ENCODE measurements around the gene MTHFD1.
A peak's percentile ranks its signal among the peaks of the same experiment; 100 is the strongest.

MTHFD1 gene

GRCh38 chr14:64463195-64463594 lies 75.0 kb downstream of the MTHFD1 start:
- Mint-ChIP-seq H3K4me1 (peaks cover 6% of the 10 kb centered on the region), H3K4me3 (peak overlapping the region; percentile 27 to 49 (median 42)), H3K27ac (no peak overlapping the region), H3K9me3 (no peaks in the 10 kb centered on the region), H3K27me3 (ENCODE audit: low read depth) (peaks cover 9% of the 10 kb centered on the region), H3K36me3 (ENCODE audit: low read depth) (peaks cover 17% of the 10 kb centered on the region)
- no peak for TF ChIP-seq CTCF (IDR thresholded peaks at IDR 0.05; ENCODE audit: unreplicated experiment in 3 of 3)

DNA sequence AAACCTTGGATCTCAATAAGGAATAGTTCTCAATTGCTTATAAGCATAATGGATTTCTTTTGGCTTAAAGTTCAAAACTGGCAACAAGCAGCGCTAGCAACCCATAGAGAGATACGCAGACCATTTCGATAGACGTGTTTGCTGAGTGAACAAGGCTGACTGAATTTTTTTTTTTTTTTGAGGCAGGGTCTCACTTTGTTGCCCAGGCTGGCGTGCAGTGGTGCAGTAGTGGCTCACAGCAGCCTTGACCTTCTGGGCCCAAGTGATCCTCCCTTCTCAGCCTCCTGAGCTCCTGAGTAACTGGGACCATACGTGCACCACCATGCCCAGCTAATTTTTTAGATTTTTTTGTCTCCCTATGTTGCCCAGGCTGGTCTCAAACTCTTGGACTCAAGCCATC lies 75.7 kb downstream of the MTHFD1 start:
- Mint-ChIP-seq H3K36me3 (ENCODE audit: low read depth) (peaks cover 17% of the 10 kb centered on the region), H3K4me1 (peaks cover 6% of the 10 kb centered on the region), H3K27me3 (ENCODE audit: low read depth) (peaks cover 9% of the 10 kb centered on the region), H3K4me3 (peak overlapping the region in 2 of 3 experiments; percentile 4 to 13), H3K27ac (no peak overlapping the region), H3K9me3 (no peaks in the 10 kb centered on the region)
- TF ChIP-seq CTCF (IDR thresholded peaks at IDR 0.05; ENCODE audit: unreplicated experiment in 3 of 3), result no peak

- Mint-ChIP-seq H3K4me3 (peak overlapping the region; percentile 82 to 91 (median 89)), H3K9me3 (no peaks in the 10 kb centered on the region), H3K4me1 (peaks cover 6% of the 10 kb centered on the region), H3K27me3 (ENCODE audit: low read depth) (peaks cover 9% of the 10 kb centered on the region), H3K27ac (peak overlapping the region in 2 of 3 experiments; percentile 38 to 75), H3K36me3 (ENCODE audit: low read depth) (peaks cover 9% of the 10 kb centered on the region)
- TF ChIP-seq CTCF (IDR thresholded peaks at IDR 0.05; ENCODE audit: unreplicated experiment in 3 of 3), result no peak
Observed at GRCh38 chr14:64464651-64465050, 76.5 kb downstream of the MTHFD1 start.

- H3K4me3 Mint-ChIP-seq, result peak within 1 kb of the TSS; percentile 82 to 91 (median 89)
- H3K9me3 Mint-ChIP-seq, result no peaks in the 10 kb centered on the region
- H3K4me1 Mint-ChIP-seq, result peaks cover 6% of the 10 kb centered on the region
- H3K27ac Mint-ChIP-seq, result peak within 1 kb of the TSS; percentile 48 to 76 (median 61)
- peaks cover 9% of the 10 kb centered on the region for H3K27me3 Mint-ChIP-seq (ENCODE audit: low read depth)
- no peak for TF ChIP-seq CTCF (IDR thresholded peaks at IDR 0.05; ENCODE audit: unreplicated experiment in 3 of 3)
- H3K36me3 Mint-ChIP-seq (ENCODE audit: low read depth), result peaks cover 3% of the 10 kb centered on the region
Observed at GRCh38 chr14:64465191-64465822, 77.2 kb downstream of the MTHFD1 start, which contains the start of gene AKAP5. AKAP5 (plus strand) TSS chr14:64465499; CDS start chr14:64468395, 2,896 bp downstream.

GRCh38 chr14:64465831-64466554 lies 77.8 kb downstream of the MTHFD1 start:
- Mint-ChIP-seq H3K27me3 (ENCODE audit: low read depth) (peaks cover 9% of the 10 kb centered on the region), H3K4me3 (peak overlapping the region; percentile 80 to 91 (median 88)), H3K4me1 (peaks cover 6% of the 10 kb centered on the region), H3K9me3 (no peaks in the 10 kb centered on the region), H3K27ac (peak overlapping the region; percentile 48 to 76 (median 61)), H3K36me3 (ENCODE audit: low read depth) (peaks cover 2% of the 10 kb centered on the region)
- peak; percentile 33 to 42 (median 38) for TF ChIP-seq CTCF (IDR thresholded peaks at IDR 0.05; ENCODE audit: unreplicated experiment in 3 of 3)

All from nephron (organoid).